HG03095 (cell line): ENCODE data around the gene HIC1.
"Not testable (repeated sequence)": the region's sequence is repeated elsewhere in the genome, so short reads cannot be mapped to it uniquely, and the experiment has no call there.

Experiments used
- ATAC-seq: cut with Tn5 transposase; IDR thresholded peaks from one replicate; pipeline ENCODE4 v1.9.1; 2021; ENCODE audit warnings: moderate library complexity; ENCODE audit not compliant: unreplicated experiment

Gene HIC1

GRCh38 chr17:2054512-2055291 lies at the start of gene HIC1:
HIC1 (plus strand) TSS chr17:2055103; CDS start chr17:2056691, 1,588 bp downstream.
- no peak for ATAC-seq

- no peak for ATAC-seq
These were observed 46.4 kb upstream of the HIC1 start for GRCh38 chr17:2008332-2009126.

GRCh38 chr17:2009737-2010136 lies 45.2 kb upstream of the HIC1 start:
- ATAC-seq, result no peak

GRCh38 chr17:2011411-2012371 lies 43.2 kb upstream of the HIC1 start:
- ATAC-seq, result no peak

GRCh38 chr17:2012499-2012898 lies 42.4 kb upstream of the HIC1 start:
- no peak for ATAC-seq

- ATAC-seq, result not testable (repeated sequence)
These were observed 41.5 kb upstream of the HIC1 start for GRCh38 chr17:2013220-2013993.

- no peak for ATAC-seq
These were observed 40.9 kb upstream of the HIC1 start for GRCh38 chr17:2013994-2014317.

GRCh38 chr17:2015314-2015713 lies 39.6 kb upstream of the HIC1 start:
- no peak for ATAC-seq

- no peak for ATAC-seq
These were observed 38.4 kb upstream of the HIC1 start for GRCh38 chr17:2016494-2016893.

- ATAC-seq, result no peak
These were observed 37.5 kb upstream of the HIC1 start for GRCh38 chr17:2017274-2017941.

GRCh38 chr17:2018716-2019510 lies 36.0 kb upstream of the HIC1 start:
- no peak for ATAC-seq

- no peak for ATAC-seq
These were observed 35.2 kb upstream of the HIC1 start for GRCh38 chr17:2019723-2020122.

- ATAC-seq, result no peak
These were observed 34.2 kb upstream of the HIC1 start for GRCh38 chr17:2020721-2021120.

GRCh38 chr17:2022647-2023240 lies 32.2 kb upstream of the HIC1 start:
- no peak for ATAC-seq

- no peak for ATAC-seq
These were observed 31.6 kb upstream of the HIC1 start for GRCh38 chr17:2023256-2023655.

GRCh38 chr17:2023692-2024571 lies 31.0 kb upstream of the HIC1 start:
- no peak for ATAC-seq

- no peak for ATAC-seq
These were observed 30.2 kb upstream of the HIC1 start for GRCh38 chr17:2024572-2025219.
